ENCODE data around the gene OR56A5. TPM values are rescaled to one million over a fixed set of nuclear protein-coding genes. Genes with fewer than 3 reads are reported as not detected.

Gene OR56A5
- total RNA-seq, 1 experiment from 2014 or later, result not detected

GRCh38 chr11:5940748-5941147 is 27.5 kb downstream of the OR56A5 start:
- Histone ChIP-seq H4K20me1 (ENCODE audit: control insufficient read depth, insufficient read depth, insufficient read length) (no peaks in the 10 kb centered on the region), H3K4ac (ENCODE audit: low read depth, low read length) (no peak overlapping the region), H2BK20ac (ENCODE audit: low read depth, low read length, poor library complexity, severe bottlenecking) (no peak overlapping the region), H3K23ac (ENCODE audit: insufficient read length, low read depth, low read length) (no peak overlapping the region), H3K9me3 (ENCODE audit: control insufficient read depth, low read depth, low read length) (no peaks in the 10 kb centered on the region), H3K27ac (ENCODE audit: insufficient read length, low read depth, low read length) (no peak overlapping the region), H2AFZ (ENCODE audit: low read length) (no peak overlapping the region), H3K4me2 (ENCODE audit: insufficient read depth, insufficient read length, low read length) (no peak overlapping the region), H3K27me3 (ENCODE audit: insufficient read depth, low read length) (no peaks in the 10 kb centered on the region), H2BK12ac (ENCODE audit: insufficient read length, low read depth, low read length) (no peak overlapping the region), H2AK5ac (ENCODE audit: insufficient read length, low read length) (no peak overlapping the region), H3K14ac (ENCODE audit: insufficient read depth, low read length) (no peak overlapping the region), H4K5ac (ENCODE audit: insufficient read length, low read depth, low read length) (no peak overlapping the region), H3K79me1 (ENCODE audit: insufficient read depth, low read depth, low read length, poor library complexity, severe bottlenecking) (no peaks in the 10 kb centered on the region), H3K79me2 (ENCODE audit: insufficient read depth, low read length) (no peaks in the 10 kb centered on the region), H3K18ac (ENCODE audit: insufficient read length, low read depth, low read length) (no peak overlapping the region), H3T11ph (ENCODE audit: low read length) (no peak overlapping the region), H2BK120ac (ENCODE audit: low read depth, low read length, poor library complexity, severe bottlenecking) (no peak overlapping the region), H3K23me2 (ENCODE audit: insufficient read length, low read depth, low read length, poor library complexity, severe bottlenecking) (no peaks in the 10 kb centered on the region), H4K8ac (replicated peaks; ENCODE audit: insufficient read length, low read depth, low read length) (no peak overlapping the region), H3K56ac (ENCODE audit: insufficient read length, low read depth, low read length) (no peak overlapping the region), H2BK15ac (ENCODE audit: low read depth, low read length) (no peak overlapping the region), H3K9ac (ENCODE audit: extremely low read depth, insufficient read length, low read length) (no peak overlapping the region), H2BK5ac (ENCODE audit: insufficient read length, low read length) (no peak overlapping the region), H3K4me1 (ENCODE audit: insufficient read depth, low read length) (no peaks in the 10 kb centered on the region), H4K91ac (ENCODE audit: insufficient read length, low read depth, low read length) (no peak overlapping the region)
- no CpG with 5 or more reads among the region's 2 CpGs for WGBS (ENCODE audit: extremely low coverage, insufficient read length, low lambda C conversion rate)
- Mint-ChIP-seq H3K36me3 (ENCODE audit: insufficient read depth in 1 of 3, low read depth in 3 of 3) (peaks cover 2 to 13% (median 7%) of the 10 kb centered on the region in 3 experiments; a peak in 6 of 7 replicates), H3K4me1 (no peaks in the 10 kb centered on the region), H3K27me3 (ENCODE audit: low read depth) (no peaks in the 10 kb centered on the region; the same call in 1 of the 2 replicates), H3K4me3 (no peak overlapping the region), H3K9me3 (peaks cover 11 to 22% of the 10 kb centered on the region in 2 experiments), H3K27ac (no peak overlapping the region)
- no peak for DNase-seq
- no peak for TF ChIP-seq CTCF (conservative IDR thresholded peaks at IDR 0.05)

All from H9 (cell line).